Kidney (tissue), 14 donors: Measurements from ENCODE around the gene TSPAN32. TPM values are rescaled to one million over a fixed set of nuclear protein-coding genes. Genes with fewer than 3 reads are reported as not detected.
A peak's percentile ranks its signal among the peaks of the same experiment; 100 is the strongest.

ENCODE experiments used
- DNase-seq, 5 donors: peaks; one replicate each; pipeline ENCODE4 v3.0.0-alpha.2; 2013 to 2020
- FAIRE-seq: peaks from 2 replicates; lab custom pipeline; 2012; peaks lifted over from hg19 to GRCh38; lab: Jason Lieb, UNC
- H3K27ac ChIP-seq, 2 donors: one replicate each; pipeline ENCODE4 v1.7.0; 2013; ENCODE audit warnings: low read depth in 2 of 2, low read length in 2 of 2, inconsistent platforms in 1 of 2
- H3K27me3 ChIP-seq: one replicate; pipeline ENCODE4 v1.7.1; 2013; ENCODE audit warnings: low read length, inconsistent platforms; ENCODE audit not compliant: control insufficient read depth, insufficient read depth
- H3K36me3 ChIP-seq, 3 donors: one replicate each; pipeline versions ENCODE4 v1.7.0 to v1.7.1; 2013; ENCODE audit warnings: low read length in 3 of 3, control low read depth in 1 of 3, inconsistent platforms in 1 of 3; ENCODE audit not compliant: insufficient read depth in 3 of 3, control insufficient read depth in 2 of 3
- H3K4me1 ChIP-seq, 3 donors: one replicate each; pipeline versions ENCODE4 v1.7.0 to v1.7.1; 2013; ENCODE audit warnings: low read length in 3 of 3, inconsistent platforms in 1 of 3, low read depth in 1 of 3; ENCODE audit not compliant: control insufficient read depth in 2 of 3, insufficient read depth in 2 of 3
- H3K4me3 ChIP-seq, 3 donors: one replicate each; pipeline versions ENCODE4 v1.7.0 to v1.8.1; 2013; ENCODE audit warnings: low read length in 3 of 3, control low read depth in 1 of 3, inconsistent platforms in 1 of 3
- H3K9ac ChIP-seq, 3 donors: one replicate each; pipeline versions ENCODE4 v1.7.0 to v1.7.1; 2013; ENCODE audit warnings: low read length in 3 of 3, control low read depth in 1 of 3, inconsistent platforms in 1 of 3
- H3K9me3 ChIP-seq, 3 donors: one replicate each; pipeline versions ENCODE4 v1.7.0 to v1.7.1; 2013; ENCODE audit warnings: low read length in 3 of 3, control low read depth in 1 of 3, inconsistent platforms in 1 of 3; ENCODE audit not compliant: control insufficient read depth in 2 of 3, insufficient read depth in 1 of 3
- CTCF ChIP-seq: IDR thresholded peaks from 3 replicates; pipeline ENCODE4 v1.5.1; 2012; ENCODE audit warnings: mild to moderate bottlenecking, moderate library complexity, borderline replicate concordance; ENCODE audit not compliant: insufficient read depth; ENCODE audit errors: extremely low read depth
- intact Hi-C: fragments of 100-400 bp; cut with DNase I; formaldehyde crosslinking; loops from one replicate; pipeline ENCODE4 v1.11.1; 2022
- polyA plus RNA-seq: library from polyadenylated mRNA; stranded (reverse); fragments of 350-450 nt; fragmentation: Illumina TruSeq; extraction: RNeasy Lipid Tissue Mini Kit (QIAGEN cat#74804); gene quantifications from one replicate; pipeline ENCODE4 v1.2.3, GENCODE V29; 2014; ENCODE audit warnings: low read depth, low replicate concordance; ENCODE audit not compliant: insufficient read depth
- total RNA-seq: library from RNA; stranded (reverse); fragmentation: NEBNext Ultra II Directional; extraction: Animal tissue kit (Norgen Biotek cat#: 25700); gene quantifications from one replicate; pipeline ENCODE4 v1.2.1, GENCODE V29; 2021
- donor health status: control.
- donor health status: control.
- donor health status: control.
- donor health status: control.
- donor health status: control.
- donor health status: DM: yes; HTN: yes; CAD: no.
- donor health status: Normal renal cell carcinoma (clear cell type).

TSPAN32 gene
- total and polyA plus RNA-seq, 2 donors from 2014 or later = 0.75 to 6.1 TPM

GRCh38 chr11:2309251-2310072 lies 7.6 kb downstream of the TSPAN32 start:
- TF ChIP-seq CTCF = no peak
- no peak overlapping the region for H3K4me3 ChIP-seq
- intact Hi-C loops = no loop called here
- no peak overlapping the region for H3K27ac ChIP-seq
- H3K9me3 ChIP-seq = no peaks in the 10 kb centered on the region
- no peak for DNase-seq
- no peak overlapping the region for H3K9ac ChIP-seq
- no peaks in the 10 kb centered on the region for H3K36me3 ChIP-seq
- peaks cover 3 to 20% (median 8%) of the 10 kb centered on the region in 3 donors for H3K4me1 ChIP-seq
- FAIRE-seq = no peak
- H3K27me3 ChIP-seq = no peaks in the 10 kb centered on the region

- FAIRE-seq = no peak
- no peak overlapping the region for H3K9ac ChIP-seq
- no peak for TF ChIP-seq CTCF
- H3K27ac ChIP-seq = no peak overlapping the region
- DNase-seq = peak in 1 of 5 donors; percentile 62
- peaks cover 3 to 20% (median 11%) of the 10 kb centered on the region in 3 donors for H3K4me1 ChIP-seq
- intact Hi-C loops = no loop called here
- no peak overlapping the region for H3K4me3 ChIP-seq
- H3K9me3 ChIP-seq = no peaks in the 10 kb centered on the region
- H3K27me3 ChIP-seq = no peaks in the 10 kb centered on the region
- H3K36me3 ChIP-seq = no peaks in the 10 kb centered on the region
These were observed 8.4 kb downstream of the TSPAN32 start for GRCh38 chr11:2310073-2310785.

GRCh38 chr11:2310786-2311352 lies 9.1 kb downstream of the TSPAN32 start:
- Histone ChIP-seq H3K27ac (no peak overlapping the region), H3K9me3 (no peaks in the 10 kb centered on the region), H3K4me3 (no peak overlapping the region), H3K27me3 (no peaks in the 10 kb centered on the region), H3K36me3 (no peaks in the 10 kb centered on the region), H3K9ac (no peak overlapping the region), H3K4me1 (peaks cover under 1 to 14% (median 6%) of the 10 kb centered on the region in 3 donors)
- intact Hi-C loops = no loop called here
- DNase-seq (peak in 1 of 5 donors; percentile 63), FAIRE-seq (no peak)
- TF ChIP-seq CTCF = no peak
